CD4-positive, alpha-beta memory T cell (primary cell): Measurements from ENCODE around the gene ADAM12. TPM values are rescaled to one million over a fixed set of nuclear protein-coding genes. Genes with fewer than 3 reads are reported as not detected.

Experiments
- CTCF ChIA-PET: fragments of 350-600 bp; sonication (Branson Sonifier 250); formaldehyde crosslinking; loops from one replicate; lab custom pipeline; 2021; ENCODE audit warnings: inconsistent platforms; ENCODE audit not compliant: partially characterized antibody; lab: Charles Lee
- POLR2A ChIA-PET: fragments of 350-600 bp; sonication (Branson Sonifier 250); formaldehyde crosslinking; loops from one replicate; lab custom pipeline; 2021; ENCODE audit not compliant: partially characterized antibody; lab: Charles Lee
- DNase-seq, 5 donors: peaks; one replicate each; pipeline versions ENCODE4 v3.0.0 to v3.0.0-alpha.2; 2020 to 2022; ENCODE audit warnings: mixed read lengths in 1 of 5
- H3K27ac ChIP-seq: one replicate; pipeline ENCODE4 v1.7.0; 2013; ENCODE audit warnings: low read depth, low read length
- H3K27me3 ChIP-seq: 2 replicates; pipeline ENCODE4 v1.7.0; 2013; ENCODE audit warnings: mild to moderate bottlenecking, low read length, moderate library complexity; ENCODE audit not compliant: insufficient read depth
- H3K36me3 ChIP-seq: 2 replicates; pipeline ENCODE4 v1.7.0; 2013; ENCODE audit warnings: mild to moderate bottlenecking, low read length, moderate library complexity; ENCODE audit not compliant: insufficient read depth
- H3K4me1 ChIP-seq: 2 replicates; pipeline ENCODE4 v1.7.0; 2013; ENCODE audit warnings: mild to moderate bottlenecking, low read length, moderate library complexity; ENCODE audit not compliant: insufficient read depth
- H3K4me3 ChIP-seq, 2 donors: one replicate each; pipeline ENCODE4 v1.7.0; 2013; ENCODE audit warnings: low read length in 2 of 2, mild to moderate bottlenecking in 1 of 2
- H3K9me3 ChIP-seq, 2 donors: one replicate each; pipeline ENCODE4 v1.7.0; 2013; ENCODE audit warnings: low read length in 2 of 2, control low read depth in 1 of 2; ENCODE audit not compliant: control insufficient read depth in 1 of 2
- H3K27ac Mint-ChIP-seq, 7 donors: one replicate each; pipeline ENCODE4 v1.8.0; 2020 to 2021; ENCODE audit warnings: mixed read lengths in 7 of 7, mild to moderate bottlenecking in 6 of 7, inconsistent platforms in 3 of 7, moderate library complexity in 3 of 7
- H3K27me3 Mint-ChIP-seq, 2 donors: one replicate each; pipeline ENCODE4 v1.8.0; 2020 to 2021; ENCODE audit warnings: mixed read lengths in 2 of 2
- H3K36me3 Mint-ChIP-seq, 2 donors: one replicate each; pipeline ENCODE4 v1.8.0; 2020 to 2021; ENCODE audit warnings: mixed read lengths in 2 of 2, inconsistent platforms in 1 of 2, mild to moderate bottlenecking in 1 of 2
- H3K4me1 Mint-ChIP-seq, 4 donors: one replicate each; pipeline ENCODE4 v1.8.0; 2020 to 2021; ENCODE audit warnings: mixed read lengths in 4 of 4, mild to moderate bottlenecking in 1 of 4
- H3K4me3 Mint-ChIP-seq, 8 donors: one replicate each; pipeline ENCODE4 v1.8.0; 2020 to 2021; ENCODE audit warnings: mixed read lengths in 8 of 8, mild to moderate bottlenecking in 7 of 8, moderate library complexity in 6 of 8, inconsistent platforms in 3 of 8
- H3K9me3 Mint-ChIP-seq, 8 donors: one replicate each; pipeline ENCODE4 v1.8.0; 2020 to 2021; ENCODE audit warnings: mixed read lengths in 8 of 8, mild to moderate bottlenecking in 5 of 8, inconsistent platforms in 3 of 8, moderate library complexity in 1 of 8
- intact Hi-C: fragments of 100-400 bp; cut with micrococcal nuclease; formaldehyde crosslinking; loops from one replicate; pipeline ENCODE4 v1.15.1; 2023
- polyA plus RNA-seq, 2 donors: library from polyadenylated mRNA; unstranded; fragments of 300-500 nt; fragmentation: Illumina TruSeq; gene quantifications; one replicate each; pipeline ENCODE4 v1.2.3, GENCODE V29; 2021
- total RNA-seq, 2 experiments: library from RNA; stranded (reverse); gene quantifications; one replicate each; pipeline ENCODE4 v1.2.3, GENCODE V29; 2021

ADAM12 gene
- total and polyA plus RNA-seq, 4 experiments from 2014 or later, result 0.17 to 2.3 (median 1.1) TPM

DNA sequence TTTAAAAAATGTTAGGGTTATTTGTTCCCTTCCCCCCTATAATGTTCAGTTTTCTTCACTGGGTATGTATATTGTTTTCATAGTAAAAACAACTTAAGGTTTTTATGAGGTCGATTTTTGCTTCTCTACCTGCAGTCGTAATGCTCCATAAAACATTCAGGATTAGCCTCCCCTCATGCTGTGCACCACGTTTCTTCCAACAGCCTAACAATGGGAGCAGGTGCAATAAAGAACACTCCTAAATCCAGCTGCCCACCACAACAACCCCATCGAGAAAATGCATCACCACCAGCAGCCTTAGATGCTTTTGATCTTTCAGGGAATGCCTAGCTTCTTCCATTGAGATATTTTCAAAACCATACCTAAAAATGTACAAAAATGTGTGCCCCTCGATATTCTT, 111.1 kb downstream of the ADAM12 start:
- Histone ChIP-seq H3K27me3 (no peaks in the 10 kb centered on the region), H3K9me3 (no peaks in the 10 kb centered on the region), H3K4me3 (no peak overlapping the region), H3K27ac (no peak overlapping the region), H3K4me1 (no peaks in the 10 kb centered on the region), H3K36me3 (no peaks in the 10 kb centered on the region)
- H3K4me1 Mint-ChIP-seq, result no peaks in the 10 kb centered on the region
- no peak overlapping the region for H3K4me3 Mint-ChIP-seq
- H3K36me3 Mint-ChIP-seq, result no peaks in the 10 kb centered on the region
- ChIA-PET POLR2A (no interaction called here), CTCF (no interaction called here)
- H3K27ac Mint-ChIP-seq, result no peak overlapping the region
- DNase-seq, result no peak
- peaks cover 0 to 2% (median 0%) of the 10 kb centered on the region in 8 donors for H3K9me3 Mint-ChIP-seq
- no peaks in the 10 kb centered on the region for H3K27me3 Mint-ChIP-seq
- intact Hi-C loops, result no loop called here

DNA sequence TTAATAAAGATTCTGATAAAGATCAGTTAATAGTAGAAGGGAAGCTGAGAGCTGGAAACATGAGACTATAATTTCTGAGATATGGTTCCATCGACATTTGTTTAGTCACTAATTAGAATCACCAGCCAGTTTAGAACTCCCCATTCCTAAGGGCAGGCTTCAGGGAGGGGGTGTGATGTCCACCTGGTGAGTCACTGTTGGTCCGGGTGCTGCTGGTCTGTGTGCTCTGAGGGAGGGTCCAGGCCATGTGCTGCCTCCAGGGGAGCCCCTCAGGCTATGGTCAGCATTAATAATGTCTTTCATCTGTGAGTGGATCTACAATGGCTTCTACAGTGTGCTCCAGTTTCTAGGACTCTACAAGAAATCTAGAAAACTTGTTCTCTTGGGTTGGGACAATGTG, 115.8 kb downstream of the ADAM12 start:
- Histone ChIP-seq H3K4me3 (no peak overlapping the region), H3K4me1 (no peaks in the 10 kb centered on the region), H3K27me3 (no peaks in the 10 kb centered on the region), H3K36me3 (no peaks in the 10 kb centered on the region), H3K9me3 (no peaks in the 10 kb centered on the region), H3K27ac (no peak overlapping the region)
- no peak overlapping the region for H3K27ac Mint-ChIP-seq
- H3K4me3 Mint-ChIP-seq, result no peak overlapping the region
- H3K36me3 Mint-ChIP-seq, result no peaks in the 10 kb centered on the region
- ChIA-PET POLR2A (no interaction called here), CTCF (no interaction called here)
- intact Hi-C loops, result no loop called here
- no peak for DNase-seq
- peaks cover 0 to 3% (median under 1%) of the 10 kb centered on the region in 8 donors for H3K9me3 Mint-ChIP-seq
- H3K4me1 Mint-ChIP-seq, result no peaks in the 10 kb centered on the region
- no peaks in the 10 kb centered on the region for H3K27me3 Mint-ChIP-seq

DNA sequence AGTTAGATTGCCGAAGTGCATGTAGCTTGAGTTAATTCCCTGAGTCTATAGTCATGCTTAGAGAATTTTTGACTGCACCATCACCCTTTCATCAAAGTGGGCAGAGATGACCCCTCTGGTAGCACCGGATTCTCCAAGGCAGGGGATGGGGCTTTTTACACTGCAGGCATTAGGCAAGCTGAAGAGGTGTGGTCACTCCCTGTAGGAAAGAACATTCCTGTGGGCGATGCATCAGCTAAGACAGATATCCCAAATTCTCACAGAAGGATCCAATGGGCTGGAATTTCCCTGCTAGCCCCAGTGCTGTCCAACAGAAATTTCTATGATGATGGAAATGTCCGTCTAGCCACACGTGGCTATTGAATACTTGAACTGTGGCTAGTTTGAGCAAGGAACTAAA, 118.2 kb downstream of the ADAM12 start:
- no peak overlapping the region for H3K27ac Mint-ChIP-seq
- H3K9me3 ChIP-seq, result no peaks in the 10 kb centered on the region
- ChIA-PET CTCF (no interaction called here), POLR2A (no interaction called here)
- no peaks in the 10 kb centered on the region for H3K36me3 Mint-ChIP-seq
- H3K27me3 Mint-ChIP-seq, result no peaks in the 10 kb centered on the region
- no peaks in the 10 kb centered on the region for H3K36me3 ChIP-seq
- no peak for DNase-seq
- peaks cover 0 to 12% (median 5%) of the 10 kb centered on the region in 8 donors for H3K9me3 Mint-ChIP-seq
- H3K4me1 Mint-ChIP-seq, result no peaks in the 10 kb centered on the region
- no peak overlapping the region for H3K4me3 Mint-ChIP-seq
- intact Hi-C loops, result no loop called here
- H3K27ac ChIP-seq, result no peak overlapping the region
- no peaks in the 10 kb centered on the region for H3K4me1 ChIP-seq
- no peaks in the 10 kb centered on the region for H3K27me3 ChIP-seq
- no peak overlapping the region for H3K4me3 ChIP-seq

DNA sequence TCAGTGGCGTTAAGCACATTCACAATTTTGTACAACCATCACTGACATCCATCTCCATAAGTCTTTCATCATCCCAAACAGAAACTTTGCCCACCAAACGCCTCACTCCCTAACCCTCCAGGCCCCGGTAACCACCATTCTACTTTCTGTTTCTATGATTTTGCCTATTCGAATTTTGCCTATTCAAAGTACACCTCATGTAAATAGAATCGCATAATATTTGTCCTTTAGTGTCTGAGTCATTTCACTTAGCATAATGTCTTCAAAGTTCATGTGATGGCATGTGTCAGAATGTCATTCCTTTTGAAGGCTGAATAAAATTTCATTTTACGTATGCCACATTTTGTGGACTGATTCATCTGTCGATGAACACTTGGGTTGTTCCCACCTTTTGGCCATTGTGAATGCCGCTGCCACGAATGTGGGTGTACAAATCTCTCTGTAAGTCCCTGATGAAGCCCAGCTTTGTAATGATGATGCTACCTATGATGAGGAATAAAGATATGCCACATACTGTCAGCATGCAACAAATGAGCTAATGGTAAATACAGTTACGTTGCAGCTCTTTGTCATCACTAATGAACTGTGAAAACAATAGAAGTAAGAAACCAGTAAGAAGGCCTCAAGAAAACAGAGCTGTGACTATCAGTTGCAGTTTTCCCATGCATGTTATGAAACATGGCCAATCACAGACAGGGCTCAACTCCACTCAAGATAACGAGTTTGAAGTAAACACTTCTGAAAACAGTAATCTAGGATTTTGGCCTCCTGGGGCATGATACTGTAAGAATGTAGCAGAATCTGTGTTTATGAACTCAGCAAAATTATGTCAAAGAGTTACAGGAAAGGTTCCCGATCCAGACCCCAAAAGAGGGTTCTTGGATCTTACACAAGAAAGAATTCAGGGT, 120.0 kb downstream of the ADAM12 start:
- Mint-ChIP-seq H3K36me3 (no peaks in the 10 kb centered on the region), H3K4me1 (no peaks in the 10 kb centered on the region), H3K9me3 (peaks cover 0 to 12% (median 5%) of the 10 kb centered on the region in 8 donors), H3K27me3 (no peaks in the 10 kb centered on the region), H3K4me3 (no peak overlapping the region), H3K27ac (no peak overlapping the region)
- no peaks in the 10 kb centered on the region for H3K4me1 ChIP-seq
- no peak for DNase-seq
- no peaks in the 10 kb centered on the region for H3K36me3 ChIP-seq
- H3K9me3 ChIP-seq, result no peaks in the 10 kb centered on the region
- intact Hi-C loops, result no loop called here
- H3K27me3 ChIP-seq, result no peaks in the 10 kb centered on the region
- ChIA-PET POLR2A (no interaction called here), CTCF (no interaction called here)
- no peak overlapping the region for H3K27ac ChIP-seq
- H3K4me3 ChIP-seq, result no peak overlapping the region

DNA sequence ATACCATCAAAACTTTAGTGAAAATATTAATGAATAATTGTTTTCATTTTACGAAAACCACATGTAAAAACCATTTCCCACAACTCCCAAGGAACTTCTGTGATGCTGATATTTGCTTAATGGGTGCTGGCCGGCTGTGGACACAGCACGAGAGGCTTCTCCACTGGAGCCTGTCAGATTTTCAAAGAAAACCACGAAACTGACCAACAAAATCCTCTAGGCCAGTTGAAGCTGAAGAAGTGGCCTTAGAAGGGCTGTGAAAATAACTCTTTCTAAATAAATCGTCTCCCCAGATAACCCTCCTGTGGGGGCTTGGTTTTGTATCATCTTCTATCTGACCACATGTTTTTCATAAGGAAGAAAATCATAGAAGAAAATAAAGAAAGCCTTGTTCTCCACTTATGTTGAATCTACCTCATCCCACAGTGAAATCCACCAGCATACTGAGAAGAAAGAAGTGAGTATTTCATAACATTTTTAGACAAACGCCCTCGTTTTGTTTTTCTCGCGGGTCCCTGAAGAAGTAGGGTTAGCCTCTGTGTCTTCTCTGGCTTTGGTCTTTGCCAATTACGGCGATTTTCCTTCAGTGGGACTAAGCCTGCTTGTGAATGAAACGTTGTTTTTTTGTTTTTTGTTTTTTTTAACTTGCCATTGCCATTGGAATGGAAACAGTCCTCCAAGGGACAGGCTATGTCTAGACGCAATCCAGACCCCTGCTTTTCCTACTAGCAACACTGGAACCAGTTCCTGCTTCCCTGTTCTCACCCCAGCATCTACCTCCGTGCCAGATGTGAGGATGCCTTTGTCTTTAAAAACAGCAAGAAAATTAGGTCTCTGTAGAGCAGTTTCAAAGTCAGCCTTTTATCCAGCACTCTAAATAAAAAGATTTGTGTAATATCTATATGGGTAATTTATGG, 123.9 kb downstream of the ADAM12 start:
- H3K4me1 Mint-ChIP-seq, result no peaks in the 10 kb centered on the region
- Histone ChIP-seq H3K4me1 (no peaks in the 10 kb centered on the region), H3K4me3 (no peak overlapping the region), H3K36me3 (no peaks in the 10 kb centered on the region), H3K27me3 (no peaks in the 10 kb centered on the region), H3K27ac (no peak overlapping the region), H3K9me3 (no peaks in the 10 kb centered on the region)
- intact Hi-C loops, result no loop called here
- peaks cover 0 to 12% (median 4%) of the 10 kb centered on the region in 8 donors for H3K9me3 Mint-ChIP-seq
- no peaks in the 10 kb centered on the region for H3K36me3 Mint-ChIP-seq
- DNase-seq, result no peak
- no peaks in the 10 kb centered on the region for H3K27me3 Mint-ChIP-seq
- no peak overlapping the region for H3K4me3 Mint-ChIP-seq
- CTCF ChIA-PET, result no interaction called here
- H3K27ac Mint-ChIP-seq, result no peak overlapping the region
- POLR2A ChIA-PET, result no interaction called here

DNA sequence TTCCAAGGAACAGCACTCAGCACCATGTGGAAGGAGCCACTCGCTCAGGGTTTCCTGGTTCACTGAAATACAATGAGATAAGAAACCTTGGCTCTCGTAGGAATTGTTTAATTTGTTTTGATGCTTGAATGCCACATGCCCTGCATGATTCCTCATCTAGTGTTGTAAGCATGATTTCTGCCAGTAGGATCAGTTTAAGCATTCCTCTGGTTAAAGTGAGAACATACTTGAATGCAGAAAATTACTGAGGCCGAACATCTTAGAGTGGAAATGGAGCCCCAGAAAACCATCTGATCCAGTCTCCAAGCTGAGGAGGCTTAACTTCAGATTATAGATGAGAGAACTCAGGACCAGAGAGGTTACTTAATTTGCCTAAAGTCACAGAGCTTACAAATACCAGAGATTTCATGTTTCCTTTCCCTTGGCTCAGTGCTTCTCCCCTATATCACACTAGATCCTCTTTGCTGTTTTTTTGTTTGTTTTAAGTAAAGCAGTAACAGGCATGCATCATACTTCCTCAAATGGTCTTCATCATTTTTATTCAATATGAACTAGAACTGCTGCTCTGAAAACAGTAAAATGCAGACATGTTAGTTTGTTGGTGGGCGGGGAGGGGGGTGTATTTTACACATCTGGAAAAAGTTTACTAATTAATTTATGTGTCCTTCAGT, 125.1 kb downstream of the ADAM12 start:
- H3K27ac ChIP-seq, result no peak overlapping the region
- H3K36me3 ChIP-seq, result no peaks in the 10 kb centered on the region
- Mint-ChIP-seq H3K4me1 (no peaks in the 10 kb centered on the region), H3K27ac (no peak overlapping the region), H3K9me3 (peaks cover 0 to 12% (median 4%) of the 10 kb centered on the region in 8 donors), H3K27me3 (no peaks in the 10 kb centered on the region), H3K4me3 (no peak overlapping the region), H3K36me3 (no peaks in the 10 kb centered on the region)
- ChIA-PET CTCF (no interaction called here), POLR2A (no interaction called here)
- no peaks in the 10 kb centered on the region for H3K27me3 ChIP-seq
- DNase-seq, result no peak
- H3K9me3 ChIP-seq, result no peaks in the 10 kb centered on the region
- no peak overlapping the region for H3K4me3 ChIP-seq
- intact Hi-C loops, result no loop called here
- no peaks in the 10 kb centered on the region for H3K4me1 ChIP-seq
